GM12874 (cell line): ENCODE measurements around the gene ACBD6.

Experiments
- CTCF ChIP-seq: IDR thresholded peaks from 2 replicates; pipeline ENCODE4 v1.5.1; 2011; ENCODE audit warnings: low read depth, mild to moderate bottlenecking, control low read depth, low read length, moderate library complexity; ENCODE audit not compliant: insufficient read depth

ACBD6 gene

GRCh38 chr1:180508725-180509097 is 6.3 kb upstream of the ACBD6 start:
- TF ChIP-seq CTCF: no peak

GRCh38 chr1:180507795-180508724 is 5.7 kb upstream of the ACBD6 start:
- no peak for TF ChIP-seq CTCF

GRCh38 chr1:180505732-180506335 is 3.5 kb upstream of the ACBD6 start:
- TF ChIP-seq CTCF: no peak

GRCh38 chr1:180504186-180504585 is 1.8 kb upstream of the ACBD6 start:
- no peak for TF ChIP-seq CTCF

GRCh38 chr1:180503280-180503862 is 994 bp upstream of the ACBD6 start:
- TF ChIP-seq CTCF: no peak

- no peak for TF ChIP-seq CTCF
Measured at GRCh38 chr1:180501865-180502360, 464 bp downstream of the ACBD6 start.

- TF ChIP-seq CTCF: no peak
Measured at GRCh38 chr1:180500689-180501088, 1.7 kb downstream of the ACBD6 start.
